Stimulated activated CD8-positive, alpha-beta memory T cell treated with anti-CD3 and anti-CD28 coated beads, Interleukin-7, amount 100 ng/mL, for 1 hour (primary cell): ENCODE measurements around the gene TAF8.

Experiments
- DNase-seq, 2 donors: peaks; one replicate each; pipeline ENCODE4 v3.0.0-alpha.2; 2020; ENCODE audit warnings: low read depth in 2 of 2

The TAF8 gene

GRCh38 chr6:42123379-42124103 lies 73.2 kb downstream of the TAF8 start:
- DNase-seq, result no peak

GRCh38 chr6:42124223-42124836 lies 74.0 kb downstream of the TAF8 start:
- no peak for DNase-seq

GRCh38 chr6:42125231-42125630 lies 74.9 kb downstream of the TAF8 start:
- no peak for DNase-seq

GRCh38 chr6:42125663-42126062 lies 75.3 kb downstream of the TAF8 start:
- no peak for DNase-seq

- no peak for DNase-seq
These were observed 78.4 kb downstream of the TAF8 start for GRCh38 chr6:42128460-42129359.

- no peak for DNase-seq
These were observed 79.0 kb downstream of the TAF8 start for GRCh38 chr6:42129360-42129676.

- no peak for DNase-seq
These were observed 81.2 kb downstream of the TAF8 start for GRCh38 chr6:42131531-42131930.

- DNase-seq, result no peak
These were observed 83.6 kb downstream of the TAF8 start for GRCh38 chr6:42133926-42134325.

- no peak for DNase-seq
These were observed 84.8 kb downstream of the TAF8 start for GRCh38 chr6:42135161-42135560.

GRCh38 chr6:42135722-42136121 lies 85.4 kb downstream of the TAF8 start:
- DNase-seq, result no peak

- no peak for DNase-seq
These were observed 86.3 kb downstream of the TAF8 start for GRCh38 chr6:42136508-42137193.
